Measurements from ENCODE around the gene ACAA1. TPM values are rescaled to one million over a fixed set of nuclear protein-coding genes. Genes with fewer than 3 reads are reported as not detected.

Gene ACAA1
- total and polyA plus RNA-seq, 2 of the 13 experiments (the other 11 are each of a cell fraction or from before 2014, with no cell fraction given), result 60.8 to 188 TPM

DNA sequence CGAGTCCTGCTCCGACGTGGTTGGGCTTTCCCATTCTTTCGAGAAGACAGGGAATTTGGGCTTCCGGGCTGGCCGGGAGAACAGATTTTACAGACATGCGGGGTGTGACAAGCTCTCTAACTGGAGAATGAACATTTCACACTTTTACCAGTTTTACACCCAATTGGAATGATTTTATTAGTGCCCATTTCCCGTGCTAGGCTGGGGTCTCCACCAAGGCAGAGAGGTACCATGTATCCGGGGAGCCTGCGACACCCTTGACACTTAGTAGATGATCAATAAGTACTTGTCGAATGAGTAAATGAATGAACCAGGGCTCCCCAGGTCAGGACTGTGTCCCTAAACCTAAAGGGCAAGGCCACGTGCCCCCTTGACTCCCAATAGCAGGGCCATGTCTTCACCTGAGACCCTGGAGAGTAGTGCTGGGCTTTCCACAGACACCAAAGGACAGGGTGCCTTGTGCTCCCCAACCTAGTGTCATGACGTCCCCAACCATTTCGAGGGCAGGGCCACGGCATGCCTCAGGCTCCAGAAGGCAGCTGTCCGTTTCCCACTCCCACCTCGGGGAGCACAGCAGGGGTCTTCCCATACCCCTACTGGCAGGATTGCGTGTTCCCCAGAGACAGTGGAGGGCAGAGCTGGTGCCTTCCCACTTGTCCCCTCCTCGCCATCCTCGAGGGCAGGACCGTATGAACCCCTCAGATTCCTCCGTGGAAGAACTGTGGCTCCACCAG is 855 bp upstream of the ACAA1 start (continued):
- TF ChIP-seq ZC3H4 (CRISPR knock-in tag; IDR thresholded peaks at IDR 0.05; ENCODE audit: borderline replicate concordance), result no peak
- TF ChIP-seq ZNF260 (CRISPR knock-in tag; IDR thresholded peaks at IDR 0.05; ENCODE audit: borderline replicate concordance, low read depth), result no peak
- TF ChIP-seq SSRP1 (CRISPR knock-in tag; IDR thresholded peaks at IDR 0.05), result no peak
- TF ChIP-seq SPEN (CRISPR knock-in tag; IDR thresholded peaks at IDR 0.05; ENCODE audit: low read depth), result no peak
- no peak for TF ChIP-seq IRF2 (CRISPR knock-in tag; IDR thresholded peaks at IDR 0.05)
- TF ChIP-seq, protein P1, sequence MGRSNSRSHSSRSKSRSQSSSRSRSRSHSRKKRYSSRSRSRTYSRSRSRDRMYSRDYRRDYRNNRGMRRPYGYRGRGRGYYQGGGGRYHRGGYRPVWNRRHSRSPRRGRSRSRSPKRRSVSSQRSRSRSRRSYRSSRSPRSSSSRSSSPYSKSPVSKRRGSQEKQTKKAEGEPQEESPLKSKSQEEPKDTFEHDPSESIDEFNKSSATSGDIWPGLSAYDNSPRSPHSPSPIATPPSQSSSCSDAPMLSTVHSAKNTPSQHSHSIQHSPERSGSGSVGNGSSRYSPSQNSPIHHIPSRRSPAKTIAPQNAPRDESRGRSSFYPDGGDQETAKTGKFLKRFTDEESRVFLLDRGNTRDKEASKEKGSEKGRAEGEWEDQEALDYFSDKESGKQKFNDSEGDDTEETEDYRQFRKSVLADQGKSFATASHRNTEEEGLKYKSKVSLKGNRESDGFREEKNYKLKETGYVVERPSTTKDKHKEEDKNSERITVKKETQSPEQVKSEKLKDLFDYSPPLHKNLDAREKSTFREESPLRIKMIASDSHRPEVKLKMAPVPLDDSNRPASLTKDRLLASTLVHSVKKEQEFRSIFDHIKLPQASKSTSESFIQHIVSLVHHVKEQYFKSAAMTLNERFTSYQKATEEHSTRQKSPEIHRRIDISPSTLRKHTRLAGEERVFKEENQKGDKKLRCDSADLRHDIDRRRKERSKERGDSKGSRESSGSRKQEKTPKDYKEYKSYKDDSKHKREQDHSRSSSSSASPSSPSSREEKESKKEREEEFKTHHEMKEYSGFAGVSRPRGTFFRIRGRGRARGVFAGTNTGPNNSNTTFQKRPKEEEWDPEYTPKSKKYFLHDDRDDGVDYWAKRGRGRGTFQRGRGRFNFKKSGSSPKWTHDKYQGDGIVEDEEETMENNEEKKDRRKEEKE (IDR thresholded peaks at IDR 0.05), result no peak
- TF ChIP-seq, protein P2, sequence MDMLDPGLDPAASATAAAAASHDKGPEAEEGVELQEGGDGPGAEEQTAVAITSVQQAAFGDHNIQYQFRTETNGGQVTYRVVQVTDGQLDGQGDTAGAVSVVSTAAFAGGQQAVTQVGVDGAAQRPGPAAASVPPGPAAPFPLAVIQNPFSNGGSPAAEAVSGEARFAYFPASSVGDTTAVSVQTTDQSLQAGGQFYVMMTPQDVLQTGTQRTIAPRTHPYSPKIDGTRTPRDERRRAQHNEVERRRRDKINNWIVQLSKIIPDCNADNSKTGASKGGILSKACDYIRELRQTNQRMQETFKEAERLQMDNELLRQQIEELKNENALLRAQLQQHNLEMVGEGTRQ (IDR thresholded peaks at IDR 0.05; ENCODE audit: low read depth, low read length), result no peak
- TF ChIP-seq, protein P2 (CRISPR knock-in tag; IDR thresholded peaks at IDR 0.05; ENCODE audit: borderline replicate concordance), result no peak
- 0 out of 2 replicates have a peak, but pooled peaks have one; percentile 57 for TF ChIP-seq ZNF850 (CRISPR knock-in tag; conservative IDR thresholded peaks at IDR 0.05)
- TF ChIP-seq ZNF331 (CRISPR knock-in tag; IDR thresholded peaks at IDR 0.05), result 0 out of 2 replicates have a peak, but pooled peaks have one; percentile 6
- no peak for TF ChIP-seq ZFP36L2 (CRISPR knock-in tag; IDR thresholded peaks at IDR 0.05)
- no peak for TF ChIP-seq ZNF432 (CRISPR knock-in tag; IDR thresholded peaks at IDR 0.05; ENCODE audit: borderline replicate concordance)
- TF ChIP-seq, protein P3, sequence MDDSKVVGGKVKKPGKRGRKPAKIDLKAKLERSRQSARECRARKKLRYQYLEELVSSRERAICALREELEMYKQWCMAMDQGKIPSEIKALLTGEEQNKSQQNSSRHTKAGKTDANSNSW (CRISPR knock-in tag; IDR thresholded peaks at IDR 0.05; ENCODE audit: borderline replicate concordance), result no peak; the same call in 1 of the 2 replicates
- TF ChIP-seq ZNF556 (CRISPR knock-in tag; IDR thresholded peaks at IDR 0.05; ENCODE audit: borderline replicate concordance), result peak; percentile 33; the same call in 1 of the 2 replicates
- TF ChIP-seq, protein P4, sequence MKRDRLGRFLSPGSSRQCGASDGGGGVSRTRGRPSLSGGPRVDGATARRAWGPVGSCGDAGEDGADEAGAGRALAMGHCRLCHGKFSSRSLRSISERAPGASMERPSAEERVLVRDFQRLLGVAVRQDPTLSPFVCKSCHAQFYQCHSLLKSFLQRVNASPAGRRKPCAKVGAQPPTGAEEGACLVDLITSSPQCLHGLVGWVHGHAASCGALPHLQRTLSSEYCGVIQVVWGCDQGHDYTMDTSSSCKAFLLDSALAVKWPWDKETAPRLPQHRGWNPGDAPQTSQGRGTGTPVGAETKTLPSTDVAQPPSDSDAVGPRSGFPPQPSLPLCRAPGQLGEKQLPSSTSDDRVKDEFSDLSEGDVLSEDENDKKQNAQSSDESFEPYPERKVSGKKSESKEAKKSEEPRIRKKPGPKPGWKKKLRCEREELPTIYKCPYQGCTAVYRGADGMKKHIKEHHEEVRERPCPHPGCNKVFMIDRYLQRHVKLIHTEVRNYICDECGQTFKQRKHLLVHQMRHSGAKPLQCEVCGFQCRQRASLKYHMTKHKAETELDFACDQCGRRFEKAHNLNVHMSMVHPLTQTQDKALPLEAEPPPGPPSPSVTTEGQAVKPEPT (CRISPR knock-in tag; IDR thresholded peaks at IDR 0.05; ENCODE audit: low read depth), result no peak
- TF ChIP-seq ADNP (CRISPR knock-in tag; IDR thresholded peaks at IDR 0.05), result no peak
- TF ChIP-seq STAT5B (CRISPR knock-in tag; IDR thresholded peaks at IDR 0.05), result no peak
- no peak for TF ChIP-seq HMG20B (CRISPR knock-in tag; conservative IDR thresholded peaks at IDR 0.05)
- TF ChIP-seq, protein P5, sequence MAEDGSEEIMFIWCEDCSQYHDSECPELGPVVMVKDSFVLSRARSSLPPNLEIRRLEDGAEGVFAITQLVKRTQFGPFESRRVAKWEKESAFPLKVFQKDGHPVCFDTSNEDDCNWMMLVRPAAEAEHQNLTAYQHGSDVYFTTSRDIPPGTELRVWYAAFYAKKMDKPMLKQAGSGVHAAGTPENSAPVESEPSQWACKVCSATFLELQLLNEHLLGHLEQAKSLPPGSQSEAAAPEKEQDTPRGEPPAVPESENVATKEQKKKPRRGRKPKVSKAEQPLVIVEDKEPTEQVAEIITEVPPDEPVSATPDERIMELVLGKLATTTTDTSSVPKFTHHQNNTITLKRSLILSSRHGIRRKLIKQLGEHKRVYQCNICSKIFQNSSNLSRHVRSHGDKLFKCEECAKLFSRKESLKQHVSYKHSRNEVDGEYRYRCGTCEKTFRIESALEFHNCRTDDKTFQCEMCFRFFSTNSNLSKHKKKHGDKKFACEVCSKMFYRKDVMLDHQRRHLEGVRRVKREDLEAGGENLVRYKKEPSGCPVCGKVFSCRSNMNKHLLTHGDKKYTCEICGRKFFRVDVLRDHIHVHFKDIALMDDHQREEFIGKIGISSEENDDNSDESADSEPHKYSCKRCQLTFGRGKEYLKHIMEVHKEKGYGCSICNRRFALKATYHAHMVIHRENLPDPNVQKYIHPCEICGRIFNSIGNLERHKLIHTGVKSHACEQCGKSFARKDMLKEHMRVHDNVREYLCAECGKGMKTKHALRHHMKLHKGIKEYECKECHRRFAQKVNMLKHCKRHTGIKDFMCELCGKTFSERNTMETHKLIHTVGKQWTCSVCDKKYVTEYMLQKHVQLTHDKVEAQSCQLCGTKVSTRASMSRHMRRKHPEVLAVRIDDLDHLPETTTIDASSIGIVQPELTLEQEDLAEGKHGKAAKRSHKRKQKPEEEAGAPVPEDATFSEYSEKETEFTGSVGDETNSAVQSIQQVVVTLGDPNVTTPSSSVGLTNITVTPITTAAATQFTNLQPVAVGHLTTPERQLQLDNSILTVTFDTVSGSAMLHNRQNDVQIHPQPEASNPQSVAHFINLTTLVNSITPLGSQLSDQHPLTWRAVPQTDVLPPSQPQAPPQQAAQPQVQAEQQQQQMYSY (CRISPR knock-in tag; IDR thresholded peaks at IDR 0.05), result 0 out of 2 replicates have a peak, but pooled peaks have one; percentile 22
